Measurements from ENCODE around the gene DOK7.

- TF ChIP-seq CTCF (conservative IDR thresholded peaks at IDR 0.05 in 1 of 2, IDR thresholded peaks at IDR 0.05 in 1 of 2; ENCODE audit: low read depth in 1 of 2, low read length in 2 of 2), result no peak
- TF ChIP-seq EZH2 (IDR thresholded peaks at IDR 0.05; ENCODE audit: low read length, missing control alignments), result no peak
Measured at GRCh38 chr4:3483471-3483921, 20.4 kb downstream of the DOK7 start.

Data from fibroblast of lung (primary cell).